Measurements from ENCODE around the gene CPM. TPM values are rescaled to one million over a fixed set of nuclear protein-coding genes. Genes with fewer than 3 reads are reported as not detected.

The CPM gene
- total and polyA plus RNA-seq, 9 donors: 21.3 to 64.6 (median 37.9) TPM

- H3K9me3 ChIP-seq: no peaks in the 10 kb centered on the region
- WGBS, 3 donors: 92 to 93% (median 93%) methylated on average over 14 of the region's 14 CpGs
- no peaks in the 10 kb centered on the region for H3K36me3 ChIP-seq
- no peak overlapping the region for H3K4me3 ChIP-seq
- no peak for DNase-seq
- no peak overlapping the region for H3K27ac ChIP-seq
- intact Hi-C loops (cut with DNase I): loop anchor here in 1 of 4 donors (10.0 kb wide), 1 partner anchor 423 kb away; no protein-coding TSS in a partner anchor
- H3K27me3 ChIP-seq: no peaks in the 10 kb centered on the region
- TF ChIP-seq EP300 (IDR thresholded peaks at IDR 0.05) (no peak), CTCF (IDR thresholded peaks at IDR 0.05) (no peak), POLR2A (IDR thresholded peaks at IDR 0.05) (no peak)
- H3K4me1 ChIP-seq (ENCODE audit: insufficient read depth): no peaks in the 10 kb centered on the region
These were observed 101.0 kb downstream of the CPM start for GRCh38 chr12:68831751-68832503.

GRCh38 chr12:68831272-68831671, 101.7 kb downstream of the CPM start:
- no peak overlapping the region for H3K4me3 ChIP-seq
- no peaks in the 10 kb centered on the region for H3K27me3 ChIP-seq
- TF ChIP-seq CTCF (IDR thresholded peaks at IDR 0.05) (no peak), POLR2A (IDR thresholded peaks at IDR 0.05) (no peak), EP300 (IDR thresholded peaks at IDR 0.05) (no peak)
- WGBS, 3 donors: 83 to 91% (median 90%) methylated on average over 6 of the region's 6 CpGs
- intact Hi-C loops (cut with DNase I): loop anchor here in 1 of 4 donors (10.0 kb wide), 1 partner anchor 424 kb away; no protein-coding TSS in a partner anchor
- H3K36me3 ChIP-seq: no peaks in the 10 kb centered on the region
- H3K9me3 ChIP-seq: no peaks in the 10 kb centered on the region
- no peak overlapping the region for H3K27ac ChIP-seq
- no peaks in the 10 kb centered on the region for H3K4me1 ChIP-seq (ENCODE audit: insufficient read depth)
- DNase-seq: no peak

GRCh38 chr12:68828672-68829068, 104.3 kb downstream of the CPM start:
- H3K4me3 ChIP-seq: no peak overlapping the region

More at GRCh38 chr12:68828672-68829068, 104.3 kb downstream of the CPM start:
- Histone ChIP-seq H3K4me1 (ENCODE audit: insufficient read depth) (no peaks in the 10 kb centered on the region), H3K27me3 (no peaks in the 10 kb centered on the region), H3K9me3 (no peaks in the 10 kb centered on the region), H3K27ac (no peak overlapping the region), H3K36me3 (no peaks in the 10 kb centered on the region)
- no peak for DNase-seq
- TF ChIP-seq CTCF (IDR thresholded peaks at IDR 0.05) (no peak), POLR2A (IDR thresholded peaks at IDR 0.05) (no peak), EP300 (IDR thresholded peaks at IDR 0.05) (no peak)
- intact Hi-C loops (cut with DNase I): no loop called here
- 86 to 94% (median 89%) methylated on average over 7 of the region's 7 CpGs for WGBS, 3 donors
